OCI-LY3 (cell line): Measurements from ENCODE around the gene FARP1.

Experiments used
- H2AFZ ChIP-seq: fragments of 200-600, 300-600 bp; shearing (Covaris generic); 2 replicates; pipeline ENCODE4 v1.6.0; 2014; ENCODE audit warnings: antibody characterized with exemption, low read depth, low read length
- H3K27ac ChIP-seq: fragments of 200-600, 300-600 bp; sonication (generic); 2 replicates; pipeline ENCODE4 v1.5.1; 2014; ENCODE audit warnings: mild to moderate bottlenecking, low read length, moderate library complexity, mixed read lengths
- H3K27me3 ChIP-seq: fragments of 200-600, 300-600 bp; sonication (generic); 2 replicates; pipeline ENCODE4 v1.6.1; 2014; ENCODE audit warnings: low read depth, low read length, mixed read lengths
- H3K36me3 ChIP-seq: fragments of 200-600, 300-600 bp; sonication (generic); replicated peaks from 2 replicates; pipeline ENCODE3; 2014; ENCODE audit warnings: low read depth, low read length, mixed read lengths
- H3K4me1 ChIP-seq: fragments of 300-600, 200-600 bp; sonication (generic); 2 replicates; pipeline ENCODE4 v1.6.1; 2014; ENCODE audit warnings: low read length, mixed read lengths
- H3K4me2 ChIP-seq: fragments of 200-600, 300-600 bp; sonication (generic); 2 replicates; pipeline ENCODE4 v1.6.1; 2014; ENCODE audit warnings: low read length, mixed read lengths
- H3K4me3 ChIP-seq: fragments of 300-600, 200-600 bp; sonication (generic); 2 replicates; pipeline ENCODE4 v1.5.1; 2014; ENCODE audit warnings: antibody characterized with exemption, mild to moderate bottlenecking, low read length, moderate library complexity
- H3K79me2 ChIP-seq: fragments of 300-600, 200-600 bp; shearing (Covaris generic); 2 replicates; pipeline ENCODE4 v1.6.1; 2014; ENCODE audit warnings: mild to moderate bottlenecking, low read length, mixed read lengths
- H3K9ac ChIP-seq: fragments of 300-600, 200-600 bp; shearing (Covaris generic); 2 replicates; pipeline ENCODE4 v1.6.0; 2014; ENCODE audit warnings: mild to moderate bottlenecking, low read length, moderate library complexity
- H3K9me3 ChIP-seq: fragments of 200-600, 300-600 bp; shearing (Covaris generic); 2 replicates; pipeline ENCODE4 v1.6.1; 2014; ENCODE audit warnings: low read length, mixed read lengths; ENCODE audit not compliant: insufficient read depth
- H4K20me1 ChIP-seq: fragments of 200-600, 300-600 bp; sonication (generic); 2 replicates; pipeline ENCODE4 v1.6.1; 2016; ENCODE audit warnings: low read length, mixed read lengths; ENCODE audit not compliant: insufficient read depth
- EZH2phosphoT487 ChIP-seq: fragments of 200-600 bp; shearing (Covaris generic); IDR thresholded peaks from 2 replicates; pipeline ENCODE4 v1.6.1; 2018; ENCODE audit warnings: antibody characterized with exemption, mixed run types, low read depth
- TF ChIP-seq, protein P1 (sequence below): fragments of 200-600, 300-600 bp; sonication (generic); IDR thresholded peaks from 2 replicates; pipeline ENCODE4 v1.5.1; 2014; ENCODE audit warnings: antibody characterized with exemption, low read length, low read depth

The FARP1 gene

DNA sequence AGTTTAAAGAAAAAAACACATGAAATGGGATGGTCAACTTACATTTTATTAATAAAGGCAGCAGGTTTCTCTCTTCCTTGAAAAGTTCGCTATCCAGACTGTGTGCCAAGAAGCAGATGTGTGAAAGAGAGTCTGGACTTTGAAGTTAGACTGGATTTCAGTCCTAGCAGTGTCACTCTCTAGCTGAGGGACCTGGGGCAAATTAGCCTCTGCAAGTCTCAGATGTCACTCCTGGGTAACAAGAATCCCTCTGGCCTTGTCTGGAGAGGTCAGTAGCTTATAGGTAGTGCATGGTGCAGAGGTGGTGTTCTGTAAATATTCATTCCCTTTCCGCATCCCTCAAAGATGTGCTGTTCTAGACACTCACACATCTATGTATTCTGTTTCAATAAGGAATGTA lies 221.8 kb downstream of the FARP1 start:
- H4K20me1 ChIP-seq = no peaks in the 10 kb centered on the region

DNA sequence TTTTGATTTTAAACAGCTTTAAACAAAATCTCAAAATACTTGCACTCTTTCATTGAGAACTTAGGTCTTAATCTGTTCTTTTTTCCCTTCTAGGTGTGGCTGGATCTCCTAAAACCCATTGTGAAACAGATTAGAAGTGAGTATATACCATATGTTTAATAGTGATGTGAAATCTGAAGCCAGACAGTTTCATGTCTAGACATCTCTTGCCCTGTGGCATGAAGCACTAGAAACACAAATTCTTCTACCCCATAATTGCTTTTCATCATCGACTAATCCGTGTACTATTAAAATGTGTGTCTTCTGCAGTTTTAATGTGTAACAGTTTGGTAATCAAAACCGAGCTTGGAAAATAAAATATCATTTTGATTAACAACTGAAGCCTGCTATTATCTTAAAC lies 222.4 kb downstream of the FARP1 start:
- no peak overlapping the region for H3K4me2 ChIP-seq
- H3K36me3 ChIP-seq = no peaks in the 10 kb centered on the region
- H4K20me1 ChIP-seq = no peaks in the 10 kb centered on the region
- H2AFZ ChIP-seq = no peak overlapping the region
- no peak overlapping the region for H3K9ac ChIP-seq
- TF ChIP-seq EZH2phosphoT487 = no peak
- TF ChIP-seq, protein P1, sequence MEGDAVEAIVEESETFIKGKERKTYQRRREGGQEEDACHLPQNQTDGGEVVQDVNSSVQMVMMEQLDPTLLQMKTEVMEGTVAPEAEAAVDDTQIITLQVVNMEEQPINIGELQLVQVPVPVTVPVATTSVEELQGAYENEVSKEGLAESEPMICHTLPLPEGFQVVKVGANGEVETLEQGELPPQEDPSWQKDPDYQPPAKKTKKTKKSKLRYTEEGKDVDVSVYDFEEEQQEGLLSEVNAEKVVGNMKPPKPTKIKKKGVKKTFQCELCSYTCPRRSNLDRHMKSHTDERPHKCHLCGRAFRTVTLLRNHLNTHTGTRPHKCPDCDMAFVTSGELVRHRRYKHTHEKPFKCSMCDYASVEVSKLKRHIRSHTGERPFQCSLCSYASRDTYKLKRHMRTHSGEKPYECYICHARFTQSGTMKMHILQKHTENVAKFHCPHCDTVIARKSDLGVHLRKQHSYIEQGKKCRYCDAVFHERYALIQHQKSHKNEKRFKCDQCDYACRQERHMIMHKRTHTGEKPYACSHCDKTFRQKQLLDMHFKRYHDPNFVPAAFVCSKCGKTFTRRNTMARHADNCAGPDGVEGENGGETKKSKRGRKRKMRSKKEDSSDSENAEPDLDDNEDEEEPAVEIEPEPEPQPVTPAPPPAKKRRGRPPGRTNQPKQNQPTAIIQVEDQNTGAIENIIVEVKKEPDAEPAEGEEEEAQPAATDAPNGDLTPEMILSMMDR = no peak
- peaks cover 7% of the 10 kb centered on the region; the same call in 1 of the 2 replicates for H3K27me3 ChIP-seq
- H3K9me3 ChIP-seq = no peaks in the 10 kb centered on the region
- no peaks in the 10 kb centered on the region for H3K4me1 ChIP-seq
- H3K27ac ChIP-seq = no peak overlapping the region
- no peak overlapping the region for H3K4me3 ChIP-seq
- no peaks in the 10 kb centered on the region for H3K79me2 ChIP-seq

More for the DNA sequence above, 221.8 kb downstream of the FARP1 start:
- H3K36me3 ChIP-seq = no peaks in the 10 kb centered on the region
- peaks cover 7% of the 10 kb centered on the region; the same call in 1 of the 2 replicates for H3K27me3 ChIP-seq
- H3K4me3 ChIP-seq = no peak overlapping the region
- H3K9me3 ChIP-seq = no peaks in the 10 kb centered on the region
- no peak overlapping the region for H3K27ac ChIP-seq
- no peak overlapping the region for H3K9ac ChIP-seq
- H3K4me2 ChIP-seq = no peak overlapping the region
- H3K4me1 ChIP-seq = no peaks in the 10 kb centered on the region
- H2AFZ ChIP-seq = no peak overlapping the region
- H3K79me2 ChIP-seq = no peaks in the 10 kb centered on the region
- no peak for TF ChIP-seq EZH2phosphoT487
- TF ChIP-seq, protein P1 = no peak

DNA sequence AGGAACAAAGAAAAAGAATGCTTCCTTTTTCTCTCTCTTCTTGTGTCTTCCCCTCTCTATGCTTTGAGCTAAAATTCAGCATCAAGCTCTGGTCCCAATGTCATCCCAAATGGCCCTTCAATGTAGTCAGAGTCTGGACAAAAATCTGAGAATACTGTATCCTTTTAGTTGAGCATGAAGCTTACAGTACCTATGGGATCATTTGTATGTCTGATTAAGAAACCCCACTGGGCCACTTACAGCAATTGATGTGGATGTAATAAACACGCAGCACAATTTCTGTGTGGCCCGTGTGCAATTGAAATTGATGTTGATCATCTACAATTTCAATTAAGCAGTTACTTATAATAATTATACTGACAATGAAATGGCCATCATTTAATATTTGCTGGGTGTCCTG lies 223.1 kb downstream of the FARP1 start:
- no peak overlapping the region for H3K4me3 ChIP-seq
- no peaks in the 10 kb centered on the region for H3K4me1 ChIP-seq
- no peaks in the 10 kb centered on the region for H3K36me3 ChIP-seq
- peaks cover 7% of the 10 kb centered on the region; the same call in 1 of the 2 replicates for H3K27me3 ChIP-seq
- no peaks in the 10 kb centered on the region for H3K79me2 ChIP-seq
- H2AFZ ChIP-seq = no peak overlapping the region
- no peak overlapping the region for H3K27ac ChIP-seq
- no peaks in the 10 kb centered on the region for H3K9me3 ChIP-seq
- TF ChIP-seq EZH2phosphoT487 = no peak
- TF ChIP-seq, protein P1 = no peak
- H3K9ac ChIP-seq = no peak overlapping the region
- no peaks in the 10 kb centered on the region for H4K20me1 ChIP-seq
- H3K4me2 ChIP-seq = no peak overlapping the region

DNA sequence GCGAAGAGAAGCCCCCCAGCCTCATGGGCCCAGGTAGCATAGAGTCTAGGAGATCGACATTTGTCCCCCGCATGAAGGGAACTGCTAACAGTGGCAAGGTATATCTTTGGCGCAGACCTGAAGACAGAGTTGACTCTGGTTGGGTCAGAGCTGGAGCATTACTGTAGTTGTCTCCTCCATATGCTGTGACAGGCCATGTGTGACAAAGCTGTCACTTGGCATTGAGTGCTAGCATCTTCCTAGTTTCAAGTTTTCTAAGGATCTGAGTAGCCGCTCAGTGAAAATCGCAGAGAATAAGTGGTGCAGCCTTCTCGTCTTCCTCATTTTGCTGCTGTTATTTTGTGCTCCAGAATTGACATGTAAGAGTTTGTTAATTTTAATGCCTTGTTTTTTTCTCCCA lies 223.5 kb downstream of the FARP1 start:
- H3K4me3 ChIP-seq = no peak overlapping the region
- no peaks in the 10 kb centered on the region for H3K36me3 ChIP-seq
- H3K9me3 ChIP-seq = no peaks in the 10 kb centered on the region
- no peaks in the 10 kb centered on the region for H3K79me2 ChIP-seq
- H3K27me3 ChIP-seq = peaks cover 7% of the 10 kb centered on the region; the same call in 1 of the 2 replicates
- no peaks in the 10 kb centered on the region for H3K4me1 ChIP-seq
- no peak overlapping the region for H3K4me2 ChIP-seq
- H3K9ac ChIP-seq = no peak overlapping the region
- no peaks in the 10 kb centered on the region for H4K20me1 ChIP-seq
- H3K27ac ChIP-seq = no peak overlapping the region
- no peak overlapping the region for H2AFZ ChIP-seq
- TF ChIP-seq, protein P1 = no peak
- no peak for TF ChIP-seq EZH2phosphoT487
